HFFc6 (cell line): ENCODE results near the gene NUDT9. TPM values are rescaled to one million over a fixed set of nuclear protein-coding genes. Genes with fewer than 3 reads are reported as not detected.

Experiments used
- DNase-seq: peaks from one replicate; pipeline ENCODE4 v3.0.0-alpha.2; 2018
- H3K27ac Mint-ChIP-seq: 2 replicates; pipeline ENCODE4 v1.8.0; 2020; ENCODE audit warnings: mild to moderate bottlenecking, mixed read lengths
- H3K27me3 Mint-ChIP-seq: 2 replicates; pipeline ENCODE4 v1.8.0; 2021; ENCODE audit warnings: mild to moderate bottlenecking, moderate library complexity, mixed read lengths; ENCODE audit not compliant: insufficient read depth
- H3K36me3 Mint-ChIP-seq: 2 replicates; pipeline ENCODE4 v1.8.0; 2021; ENCODE audit warnings: low read depth, mixed read lengths
- H3K4me1 Mint-ChIP-seq: 2 replicates; pipeline ENCODE4 v1.8.0; 2020; ENCODE audit warnings: low read depth, mixed read lengths
- H3K4me3 Mint-ChIP-seq: 2 replicates; pipeline ENCODE4 v1.8.0; 2020; ENCODE audit warnings: mild to moderate bottlenecking, moderate library complexity, mixed read lengths
- H3K9me3 Mint-ChIP-seq: 2 replicates; pipeline ENCODE4 v1.8.0; 2020; ENCODE audit warnings: mild to moderate bottlenecking, mixed read lengths
- total RNA-seq, 6 experiments: library from RNA; stranded (reverse); fragmentation: NEBNext Ultra II Directional; extraction: Animal tissue kit (Norgen Biotek cat#: 25700); gene quantifications; 2 replicates in 1 of 6; 3 replicates in 5 of 6; pipeline ENCODE4 v1.2.3, GENCODE V29; 2021
- TF ChIP-seq, protein P1 (sequence below): fragments of 200-600 bp; sonication (generic); IDR thresholded peaks from 2 replicates; pipeline ENCODE4 v1.5.0; 2021; ENCODE audit warnings: antibody characterized with exemption, mild to moderate bottlenecking

The NUDT9 gene
- total RNA-seq, 6 experiments from 2014 or later: 21.3 to 28.0 (median 23.4) TPM

DNA sequence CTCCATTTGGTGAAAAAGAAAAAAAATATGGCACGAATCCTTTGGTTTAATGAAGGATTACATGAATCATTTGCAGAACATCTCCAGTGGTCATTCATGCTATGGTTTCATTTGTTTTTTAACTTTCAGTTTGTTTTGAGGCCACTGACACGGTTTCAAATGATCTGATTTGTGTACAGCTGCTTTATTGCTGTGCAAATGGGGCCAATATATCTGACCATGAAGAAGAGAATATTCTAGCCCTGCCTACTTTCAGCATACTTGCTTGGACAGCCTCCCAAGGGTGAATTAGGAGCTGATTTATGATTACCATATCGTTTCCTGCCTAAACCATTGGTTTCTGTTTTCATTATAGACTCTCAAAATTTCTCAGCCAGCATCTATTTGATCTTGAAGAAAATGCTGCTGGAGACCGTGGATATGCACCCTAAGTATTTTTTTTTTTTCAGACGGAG is 76.1 kb downstream of the NUDT9 start:
- TF ChIP-seq, protein P1, sequence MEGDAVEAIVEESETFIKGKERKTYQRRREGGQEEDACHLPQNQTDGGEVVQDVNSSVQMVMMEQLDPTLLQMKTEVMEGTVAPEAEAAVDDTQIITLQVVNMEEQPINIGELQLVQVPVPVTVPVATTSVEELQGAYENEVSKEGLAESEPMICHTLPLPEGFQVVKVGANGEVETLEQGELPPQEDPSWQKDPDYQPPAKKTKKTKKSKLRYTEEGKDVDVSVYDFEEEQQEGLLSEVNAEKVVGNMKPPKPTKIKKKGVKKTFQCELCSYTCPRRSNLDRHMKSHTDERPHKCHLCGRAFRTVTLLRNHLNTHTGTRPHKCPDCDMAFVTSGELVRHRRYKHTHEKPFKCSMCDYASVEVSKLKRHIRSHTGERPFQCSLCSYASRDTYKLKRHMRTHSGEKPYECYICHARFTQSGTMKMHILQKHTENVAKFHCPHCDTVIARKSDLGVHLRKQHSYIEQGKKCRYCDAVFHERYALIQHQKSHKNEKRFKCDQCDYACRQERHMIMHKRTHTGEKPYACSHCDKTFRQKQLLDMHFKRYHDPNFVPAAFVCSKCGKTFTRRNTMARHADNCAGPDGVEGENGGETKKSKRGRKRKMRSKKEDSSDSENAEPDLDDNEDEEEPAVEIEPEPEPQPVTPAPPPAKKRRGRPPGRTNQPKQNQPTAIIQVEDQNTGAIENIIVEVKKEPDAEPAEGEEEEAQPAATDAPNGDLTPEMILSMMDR: no peak
- H3K4me3 Mint-ChIP-seq: peak overlapping the region; percentile 83
- H3K9me3 Mint-ChIP-seq: no peaks in the 10 kb centered on the region
- H3K27ac Mint-ChIP-seq: peak overlapping the region; percentile 79
- no peaks in the 10 kb centered on the region for H3K36me3 Mint-ChIP-seq
- no peaks in the 10 kb centered on the region for H3K27me3 Mint-ChIP-seq
- peaks cover 37% of the 10 kb centered on the region for H3K4me1 Mint-ChIP-seq
- peak; percentile 54 for DNase-seq

DNA sequence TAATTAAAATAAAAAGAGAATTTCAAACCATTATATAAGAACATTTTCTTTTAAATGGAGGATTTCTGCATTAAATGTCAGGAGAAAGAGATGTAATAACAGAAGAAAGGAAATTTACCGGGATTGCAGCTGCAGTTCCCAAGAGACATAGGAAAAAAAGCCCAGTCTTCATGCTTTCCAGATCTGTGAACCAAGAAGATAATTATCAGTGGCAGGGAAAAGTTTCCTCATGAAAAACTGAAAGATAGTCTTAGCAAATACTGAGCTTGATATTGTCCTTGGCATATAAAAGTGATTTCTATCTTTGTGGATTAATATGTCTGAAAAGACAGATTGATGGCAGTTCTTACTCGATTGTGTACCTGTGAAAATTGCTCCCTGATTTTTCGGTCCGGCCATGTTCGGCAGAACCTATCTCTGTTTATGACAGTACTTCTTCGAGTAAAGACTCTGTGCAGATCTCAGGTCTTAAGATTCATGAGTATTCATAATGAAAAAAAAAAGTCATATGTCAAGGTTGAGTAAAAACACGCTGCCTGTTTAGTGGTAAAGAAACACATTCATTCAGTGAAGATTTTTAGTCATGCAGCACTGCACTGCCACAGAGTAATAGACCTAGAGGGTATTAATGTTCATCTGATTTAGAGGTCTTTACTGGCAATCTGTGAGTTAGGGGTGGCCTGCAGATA is 77.2 kb downstream of the NUDT9 start:
- Mint-ChIP-seq H3K9me3 (no peaks in the 10 kb centered on the region), H3K4me1 (peaks cover 37% of the 10 kb centered on the region)
- DNase-seq: no peak

DNA sequence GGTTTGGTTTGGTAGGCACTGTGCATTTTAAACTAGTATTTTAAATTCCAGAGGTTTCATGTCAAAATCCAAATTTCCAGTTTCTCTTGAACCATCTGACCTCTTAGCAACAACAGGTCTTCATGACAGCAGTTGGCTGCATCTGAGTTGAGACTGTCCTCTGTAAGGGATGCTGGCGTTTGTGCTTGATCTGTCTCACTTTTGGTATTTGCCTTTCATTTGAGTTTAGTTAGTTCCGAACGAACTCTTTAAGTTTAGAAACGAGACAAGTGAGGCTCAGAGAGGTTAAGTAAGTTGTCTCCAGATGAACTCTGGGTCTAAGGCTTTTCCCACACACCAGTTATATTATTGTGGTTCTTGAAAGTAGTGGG is 77.7 kb downstream of the NUDT9 start:
- H3K4me3 Mint-ChIP-seq: no peak overlapping the region
- H3K9me3 Mint-ChIP-seq: no peaks in the 10 kb centered on the region
- no peak for DNase-seq
- no peak overlapping the region for H3K27ac Mint-ChIP-seq
- no peaks in the 10 kb centered on the region for H3K36me3 Mint-ChIP-seq
- peaks cover 37% of the 10 kb centered on the region for H3K4me1 Mint-ChIP-seq
- no peaks in the 10 kb centered on the region for H3K27me3 Mint-ChIP-seq
- TF ChIP-seq, protein P1: no peak

More for the DNA sequence above, 77.2 kb downstream of the NUDT9 start:
- Mint-ChIP-seq H3K27ac (no peak overlapping the region), H3K36me3 (no peaks in the 10 kb centered on the region), H3K27me3 (no peaks in the 10 kb centered on the region), H3K4me3 (no peak overlapping the region)
- TF ChIP-seq, protein P1: no peak

DNA sequence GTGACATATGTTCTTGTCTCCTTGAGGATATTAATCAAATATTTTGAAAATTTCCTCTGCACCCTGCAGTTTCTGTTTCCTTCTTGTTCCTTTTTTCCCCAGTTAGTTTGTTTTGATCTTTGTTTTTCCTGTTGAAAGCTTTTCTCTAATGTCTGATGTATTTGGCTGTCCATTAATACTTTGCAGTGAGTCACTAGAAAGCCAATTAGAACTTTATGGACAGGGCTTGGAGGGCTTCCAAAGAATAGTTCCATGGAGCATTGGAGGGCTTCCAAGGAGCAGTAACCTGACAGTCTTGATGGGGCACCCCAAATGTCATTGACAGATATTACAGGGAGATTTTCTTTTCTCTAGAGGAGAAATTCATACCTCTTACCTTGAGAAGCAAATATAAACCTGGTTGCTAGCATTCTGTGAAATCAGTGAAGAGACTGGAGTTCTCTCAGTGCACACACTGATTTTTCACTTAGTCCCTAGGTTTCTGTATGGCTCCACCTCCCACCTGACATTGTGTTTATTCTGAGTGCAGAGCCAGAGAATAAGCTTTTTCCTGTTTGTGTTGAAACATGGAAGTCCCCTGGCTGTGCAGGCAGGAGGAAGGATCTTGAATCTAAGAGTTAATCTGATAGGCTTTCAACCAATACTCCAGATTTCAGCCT is 80.3 kb downstream of the NUDT9 start:
- H3K4me1 Mint-ChIP-seq: peaks cover 50% of the 10 kb centered on the region

DNA sequence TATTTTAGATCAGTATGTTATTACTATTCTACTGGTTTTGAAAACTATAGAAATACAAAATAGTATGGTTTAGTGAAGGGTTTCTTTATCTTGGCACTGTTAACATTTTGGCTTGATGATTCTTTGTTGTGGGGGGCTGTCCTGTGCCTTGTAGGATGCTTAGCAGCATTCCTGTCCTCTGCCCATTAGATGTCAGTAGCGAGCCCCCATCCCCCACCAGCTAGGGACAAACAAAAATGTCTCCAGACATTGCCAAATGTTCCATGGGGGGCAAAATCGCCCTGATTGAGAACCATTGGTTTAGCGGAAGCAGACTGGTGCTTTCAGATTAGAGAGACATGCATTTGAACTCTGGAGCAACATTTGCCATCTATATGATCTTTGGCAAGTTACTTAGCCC is 83.5 kb downstream of the NUDT9 start:
- peaks cover 38% of the 10 kb centered on the region for H3K4me1 Mint-ChIP-seq
- peaks cover 2% of the 10 kb centered on the region; the same call in 1 of the 2 replicates for H3K27me3 Mint-ChIP-seq
- H3K27ac Mint-ChIP-seq: peak overlapping the region; percentile 92; the same call in 1 of the 2 replicates

More for the DNA sequence above, 80.3 kb downstream of the NUDT9 start:
- Mint-ChIP-seq H3K36me3 (no peaks in the 10 kb centered on the region), H3K9me3 (no peaks in the 10 kb centered on the region), H3K27me3 (no peaks in the 10 kb centered on the region), H3K4me3 (peak overlapping the region; percentile 24; the same call in 1 of the 2 replicates), H3K27ac (peak overlapping the region; percentile 40)
- peak; percentile 68 for DNase-seq
- TF ChIP-seq, protein P1: no peak

More for the DNA sequence above, 83.5 kb downstream of the NUDT9 start:
- Mint-ChIP-seq H3K4me3 (no peak overlapping the region), H3K36me3 (no peaks in the 10 kb centered on the region), H3K9me3 (no peaks in the 10 kb centered on the region)
- no peak for DNase-seq
- TF ChIP-seq, protein P1: peak; percentile 31; the same call in 1 of the 2 replicates
